ENCODE results near the gene COL21A1. TPM values are rescaled to one million over a fixed set of nuclear protein-coding genes. Genes with fewer than 3 reads are reported as not detected.
A peak's percentile ranks its signal among the peaks of the same experiment; 100 is the strongest.

The COL21A1 gene
- total RNA-seq, 1 donor from 2014 or later, result 24.5 TPM

- TF ChIP-seq CTCF (IDR thresholded peaks at IDR 0.05), result no peak
- Histone ChIP-seq H3K4me3 (no peak overlapping the region), H3K27me3 (no peaks in the 10 kb centered on the region), H3K9me3 (no peaks in the 10 kb centered on the region), H3K27ac (no peak overlapping the region), H3K4me1 (no peaks in the 10 kb centered on the region), H3K36me3 (no peaks in the 10 kb centered on the region)
- intact Hi-C loops (cut with DNase I), result no loop called here
- no peak for DNase-seq (ENCODE audit: low spot score in 2 of 2)
Observed at GRCh38 chr6:56027865-56028264, 219.5 kb downstream of the COL21A1 start.

- no peaks in the 10 kb centered on the region for H3K4me1 ChIP-seq
- intact Hi-C loops (cut with DNase I), result no loop called here
- H3K27ac ChIP-seq, result no peak overlapping the region
- no peak for TF ChIP-seq CTCF (IDR thresholded peaks at IDR 0.05)
- no peaks in the 10 kb centered on the region for H3K27me3 ChIP-seq
- no peak overlapping the region for H3K4me3 ChIP-seq
- no peaks in the 10 kb centered on the region for H3K36me3 ChIP-seq
- no peaks in the 10 kb centered on the region for H3K9me3 ChIP-seq
- no peak for DNase-seq (ENCODE audit: low spot score in 2 of 2)
Observed at GRCh38 chr6:56026455-56027180, 220.8 kb downstream of the COL21A1 start.

GRCh38 chr6:56025795-56026194 lies 221.6 kb downstream of the COL21A1 start:
- intact Hi-C loops (cut with DNase I), result no loop called here
- H3K4me1 ChIP-seq, result no peaks in the 10 kb centered on the region
- no peaks in the 10 kb centered on the region for H3K36me3 ChIP-seq
- TF ChIP-seq CTCF (IDR thresholded peaks at IDR 0.05), result no peak
- DNase-seq (ENCODE audit: low spot score in 2 of 2), result no peak
- H3K9me3 ChIP-seq, result no peaks in the 10 kb centered on the region
- H3K4me3 ChIP-seq, result no peak overlapping the region
- H3K27me3 ChIP-seq, result no peaks in the 10 kb centered on the region
- peak overlapping the region in 1 of 2 donors; percentile 20 for H3K27ac ChIP-seq

- no peaks in the 10 kb centered on the region for H3K27me3 ChIP-seq
- no peaks in the 10 kb centered on the region for H3K36me3 ChIP-seq
- peak overlapping the region; percentile 20 to 55 for H3K4me3 ChIP-seq
- no peak for DNase-seq (ENCODE audit: low spot score in 2 of 2)
- no peak for TF ChIP-seq CTCF (IDR thresholded peaks at IDR 0.05)
- H3K4me1 ChIP-seq, result no peaks in the 10 kb centered on the region
- no peaks in the 10 kb centered on the region for H3K9me3 ChIP-seq
- peak overlapping the region; percentile 47 to 48 for H3K27ac ChIP-seq
- intact Hi-C loops (cut with DNase I), result no loop called here
Observed at GRCh38 chr6:56024931-56025330, 222.4 kb downstream of the COL21A1 start.

GRCh38 chr6:56023829-56024228 lies 223.6 kb downstream of the COL21A1 start:
- H3K27me3 ChIP-seq, result no peaks in the 10 kb centered on the region
- intact Hi-C loops (cut with DNase I), result no loop called here

More at GRCh38 chr6:56023829-56024228, 223.6 kb downstream of the COL21A1 start:
- no peak for TF ChIP-seq CTCF (IDR thresholded peaks at IDR 0.05)
- H3K9me3 ChIP-seq, result no peaks in the 10 kb centered on the region
- no peaks in the 10 kb centered on the region for H3K36me3 ChIP-seq
- no peak overlapping the region for H3K4me3 ChIP-seq
- H3K27ac ChIP-seq, result peak overlapping the region; percentile 9 to 48
- no peaks in the 10 kb centered on the region for H3K4me1 ChIP-seq
- no peak for DNase-seq (ENCODE audit: low spot score in 2 of 2)
